H9 (cell line): ENCODE data around the gene CDH23. TPM values are rescaled to one million over a fixed set of nuclear protein-coding genes. Genes with fewer than 3 reads are reported as not detected.

ENCODE experiments used
- DNase-seq: peaks from one replicate; pipeline ENCODE4 v3.0.0-alpha.2; 2017
- H2AFZ ChIP-seq: one replicate; pipeline ENCODE4 v1.6.1; 2013; ENCODE audit warnings: mild to moderate bottlenecking, low read length, control low read depth, moderate library complexity
- H2AK5ac ChIP-seq: 2 replicates; pipeline ENCODE4 v1.6.1; 2013; ENCODE audit warnings: low read length, control low read depth, mixed read lengths; ENCODE audit not compliant: insufficient read length
- H2BK120ac ChIP-seq: one replicate; pipeline ENCODE4 v1.6.1; 2013; ENCODE audit warnings: low read depth, mild to moderate bottlenecking, low read length, control low read depth, inconsistent platforms; ENCODE audit not compliant: poor library complexity, severe bottlenecking
- H2BK12ac ChIP-seq: 2 replicates; pipeline ENCODE4 v1.6.1; 2013; ENCODE audit warnings: low read length, control low read depth, mixed read lengths, low read depth; ENCODE audit not compliant: insufficient read length
- H2BK15ac ChIP-seq: 2 replicates; pipeline ENCODE4 v1.6.1; 2013; ENCODE audit warnings: low read depth, low read length, control low read depth
- H2BK20ac ChIP-seq: one replicate; pipeline ENCODE4 v1.6.1; 2013; ENCODE audit warnings: low read depth, mild to moderate bottlenecking, low read length, control low read depth, inconsistent platforms; ENCODE audit not compliant: poor library complexity, severe bottlenecking
- H2BK5ac ChIP-seq: 2 replicates; pipeline ENCODE4 v1.6.1; 2013; ENCODE audit warnings: low read length, control low read depth, mixed read lengths; ENCODE audit not compliant: insufficient read length
- H3K14ac ChIP-seq: 2 replicates; pipeline ENCODE4 v1.6.1; 2013; ENCODE audit warnings: low read length, control low read depth; ENCODE audit not compliant: insufficient read depth
- H3K18ac ChIP-seq: 2 replicates; pipeline ENCODE4 v1.6.1; 2013; ENCODE audit warnings: low read depth, mild to moderate bottlenecking, mixed read lengths, low read length, control low read depth; ENCODE audit not compliant: insufficient read length
- H3K23ac ChIP-seq: 2 replicates; pipeline ENCODE4 v1.6.1; 2013; ENCODE audit warnings: low read length, control low read depth, mixed read lengths, low read depth; ENCODE audit not compliant: insufficient read length
- H3K23me2 ChIP-seq: 2 replicates; pipeline ENCODE4 v1.6.1; 2013; ENCODE audit warnings: low read depth, mild to moderate bottlenecking, mixed read lengths, low read length, control low read depth; ENCODE audit not compliant: insufficient read length, poor library complexity, severe bottlenecking
- H3K27ac ChIP-seq: 2 replicates; pipeline ENCODE4 v1.5.1; 2013; ENCODE audit warnings: low read length, control low read depth, mixed read lengths, low read depth; ENCODE audit not compliant: insufficient read length
- H3K27me3 ChIP-seq: 2 replicates; pipeline ENCODE4 v1.6.1; 2013; ENCODE audit warnings: low read length, control low read depth, inconsistent platforms; ENCODE audit not compliant: insufficient read depth
- H3K4ac ChIP-seq: 2 replicates; pipeline ENCODE4 v1.6.1; 2013; ENCODE audit warnings: low read depth, mild to moderate bottlenecking, control low read depth, inconsistent platforms, low read length, moderate library complexity
- H3K4me1 ChIP-seq: 2 replicates; pipeline ENCODE4 v1.6.1; 2013; ENCODE audit warnings: low read length, control low read depth, inconsistent platforms; ENCODE audit not compliant: insufficient read depth
- H3K4me2 ChIP-seq: 2 replicates; pipeline ENCODE4 v1.6.1; 2013; ENCODE audit warnings: low read length, control low read depth, mixed read lengths; ENCODE audit not compliant: insufficient read length, insufficient read depth
- H3K56ac ChIP-seq: 2 replicates; pipeline ENCODE4 v1.6.1; 2013; ENCODE audit warnings: low read depth, mild to moderate bottlenecking, mixed read lengths, low read length, control low read depth; ENCODE audit not compliant: insufficient read length
- H3K79me1 ChIP-seq: 2 replicates; pipeline ENCODE4 v1.6.1; 2013; ENCODE audit warnings: low read depth, mild to moderate bottlenecking, moderate library complexity, low read length, control low read depth, inconsistent platforms; ENCODE audit not compliant: insufficient read depth, poor library complexity, severe bottlenecking
- H3K79me2 ChIP-seq: 2 replicates; pipeline ENCODE4 v1.6.1; 2013; ENCODE audit warnings: low read length, control low read depth, inconsistent platforms; ENCODE audit not compliant: insufficient read depth
- H3K9ac ChIP-seq: 2 replicates; pipeline ENCODE4 v1.6.1; 2013; ENCODE audit warnings: low read length, control low read depth, mixed read lengths; ENCODE audit not compliant: insufficient read length; ENCODE audit errors: extremely low read depth
- H3K9me3 ChIP-seq: one replicate; pipeline ENCODE4 v1.6.1; 2013; ENCODE audit warnings: low read depth, low read length, inconsistent platforms; ENCODE audit not compliant: control insufficient read depth
- H3T11ph ChIP-seq: one replicate; pipeline ENCODE4 v1.6.1; 2013; ENCODE audit warnings: mild to moderate bottlenecking, low read length, control low read depth, inconsistent platforms
- H4K20me1 ChIP-seq: one replicate; pipeline ENCODE4 v1.6.1; 2013; ENCODE audit not compliant: control insufficient read depth, insufficient read length, insufficient read depth
- H4K5ac ChIP-seq: 2 replicates; pipeline ENCODE4 v1.6.1; 2013; ENCODE audit warnings: low read depth, mild to moderate bottlenecking, mixed read lengths, low read length, control low read depth; ENCODE audit not compliant: insufficient read length
- H4K8ac ChIP-seq: replicated peaks from 2 replicates; pipeline ENCODE4 v1.6.1; 2013; ENCODE audit warnings: low read length, control low read depth, mixed read lengths, low read depth; ENCODE audit not compliant: insufficient read length
- H4K91ac ChIP-seq: 2 replicates; pipeline ENCODE4 v1.6.1; 2013; ENCODE audit warnings: low read depth, mild to moderate bottlenecking, moderate library complexity, mixed read lengths, low read length, control low read depth; ENCODE audit not compliant: insufficient read length
- H3K27ac Mint-ChIP-seq, 3 experiments: 2 replicates in 2 of 3; 3 replicates in 1 of 3; pipeline ENCODE4 v1.8.0; 2020 to 2021; ENCODE audit warnings: mixed read lengths in 3 of 3, mild to moderate bottlenecking in 1 of 3, moderate library complexity in 1 of 3
- H3K27me3 Mint-ChIP-seq: 2 replicates; pipeline ENCODE4 v1.8.0; 2021; ENCODE audit warnings: low read depth, mild to moderate bottlenecking, moderate library complexity, mixed read lengths
- H3K36me3 Mint-ChIP-seq, 3 experiments: 2 replicates in 2 of 3; 3 replicates in 1 of 3; pipeline ENCODE4 v1.8.0; 2020 to 2021; ENCODE audit warnings: low read depth in 3 of 3, mixed read lengths in 3 of 3; ENCODE audit not compliant: insufficient read depth in 1 of 3
- H3K4me1 Mint-ChIP-seq, 2 experiments: 2 replicates each; pipeline ENCODE4 v1.8.0; 2020; ENCODE audit warnings: mixed read lengths in 2 of 2
- H3K4me3 Mint-ChIP-seq, 2 experiments: 2 replicates in 1 of 2; 3 replicates in 1 of 2; pipeline ENCODE4 v1.8.0; 2020 to 2021; ENCODE audit warnings: mild to moderate bottlenecking in 2 of 2, mixed read lengths in 2 of 2, moderate library complexity in 1 of 2
- H3K9me3 Mint-ChIP-seq, 2 experiments: 2 replicates in 1 of 2; 3 replicates in 1 of 2; pipeline ENCODE4 v1.8.0; 2020; ENCODE audit warnings: mild to moderate bottlenecking in 2 of 2, mixed read lengths in 2 of 2, moderate library complexity in 1 of 2
- CTCF ChIP-seq: fragments of 200-600 bp; sonication (generic); conservative IDR thresholded peaks from 3 replicates; pipeline ENCODE4 v1.8.0; 2021; ENCODE audit warnings: antibody characterized with exemption, mild to moderate bottlenecking
- WGBS: extraction: QIAGEN DNeasy Blood & Tissue Kit; methylation state at CpG from one replicate; pipeline ENCODE4 v1.1.7; 2013; ENCODE audit warnings: missing lambda C conversion rate, low lambda C conversion rate, mixed read lengths; ENCODE audit not compliant: insufficient read length; ENCODE audit errors: extremely low coverage; 5-methylcytosine and 5-hydroxymethylcytosine counted together
- total RNA-seq: library from RNA; stranded (reverse); gene quantifications from 2 replicates; pipeline ENCODE4 v1.2.1, GENCODE V29; 2021

The CDH23 gene
- total RNA-seq, 1 experiment from 2014 or later, result 2.1 TPM

- Histone ChIP-seq H3K56ac (no peak overlapping the region), H4K5ac (no peak overlapping the region), H3T11ph (no peak overlapping the region), H3K79me1 (no peaks in the 10 kb centered on the region), H3K27me3 (no peaks in the 10 kb centered on the region), H3K4me2 (no peak overlapping the region), H2AFZ (no peak overlapping the region), H4K91ac (no peak overlapping the region), H3K79me2 (no peaks in the 10 kb centered on the region), H3K9ac (no peak overlapping the region), H2BK15ac (no peak overlapping the region), H4K8ac (no peak overlapping the region), H2BK120ac (no peak overlapping the region), H3K4ac (no peak overlapping the region), H3K27ac (no peak overlapping the region), H3K23ac (no peak overlapping the region), H3K4me1 (no peaks in the 10 kb centered on the region; the same call in 1 of the 2 replicates), H2AK5ac (no peak overlapping the region), H2BK5ac (no peak overlapping the region), H2BK20ac (no peak overlapping the region), H2BK12ac (no peak overlapping the region), H3K14ac (no peak overlapping the region; the same call in 1 of the 2 replicates), H3K23me2 (no peaks in the 10 kb centered on the region), H3K9me3 (no peaks in the 10 kb centered on the region), H3K18ac (no peak overlapping the region), H4K20me1 (no peaks in the 10 kb centered on the region)
- peaks cover 6% of the 10 kb centered on the region for H3K27me3 Mint-ChIP-seq
- DNase-seq, result no peak
- H3K36me3 Mint-ChIP-seq, result no peaks in the 10 kb centered on the region
- H3K4me1 Mint-ChIP-seq, result peaks cover 0 to 2% of the 10 kb centered on the region in 2 experiments; a peak in 3 of 4 replicates
- no peak overlapping the region for H3K4me3 Mint-ChIP-seq
- H3K9me3 Mint-ChIP-seq, result no peaks in the 10 kb centered on the region; a peak in 1 of 5 replicates
- WGBS, result no CpG with 5 or more reads among the region's 11 CpGs
- H3K27ac Mint-ChIP-seq, result no peak overlapping the region
- TF ChIP-seq CTCF, result no peak
Observed at GRCh38 chr10:71763352-71764127, 366.8 kb downstream of the CDH23 start.
